BE2C (cell line): ENCODE measurements around the gene ANO2.

ENCODE experiments used
- DNase-seq: peaks from one replicate; pipeline ENCODE4 v3.0.0-alpha.2; 2020
- H3K27me3 ChIP-seq: fragments of 250-450 bp; sonication (Bioruptor Pico); 2 replicates; pipeline ENCODE4 v1.5.1; 2020; ENCODE audit warnings: mild to moderate bottlenecking
- H3K36me3 ChIP-seq: fragments of 250-450 bp; sonication (Bioruptor Pico); 2 replicates; pipeline ENCODE4 v1.5.1; 2020; ENCODE audit warnings: mild to moderate bottlenecking
- H3K4me1 ChIP-seq: fragments of 250-450 bp; sonication (Bioruptor Pico); 2 replicates; pipeline ENCODE4 v1.5.1; 2020
- H3K4me3 ChIP-seq: 2 replicates; pipeline ENCODE4 v1.5.1; 2011; ENCODE audit warnings: low read depth, low read length
- H3K9me3 ChIP-seq: fragments of 250-450 bp; sonication (Bioruptor Pico); 2 replicates; pipeline ENCODE4 v1.5.1; 2020
- CTCF ChIP-seq: IDR thresholded peaks from 2 replicates; pipeline ENCODE4 v1.5.1; 2012; ENCODE audit warnings: mild to moderate bottlenecking, low read depth, low read length

ANO2 gene

GRCh38 chr12:5720381-5721005 lies 224.6 kb downstream of the ANO2 start:
- TF ChIP-seq CTCF = no peak
- H3K4me3 ChIP-seq = no peak overlapping the region

DNA sequence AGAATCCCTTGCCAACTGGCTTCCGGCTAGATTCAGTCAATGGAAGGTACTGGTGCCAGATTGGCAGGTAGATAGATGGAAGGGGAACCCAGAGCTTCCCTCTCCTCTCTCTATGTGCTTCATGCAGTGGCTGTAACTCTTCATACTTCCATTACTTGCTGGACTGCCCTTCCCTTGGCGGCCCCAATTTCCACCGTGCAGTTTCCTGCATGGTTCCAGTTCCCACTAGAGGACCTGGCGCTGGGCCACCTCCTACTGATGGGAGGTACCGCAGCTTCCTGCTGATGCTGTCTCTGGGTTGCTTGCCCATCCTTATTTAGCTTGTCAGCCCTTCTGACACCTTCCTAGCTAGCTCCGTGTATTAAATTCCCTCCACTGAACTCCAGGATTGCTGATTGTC lies 226.4 kb downstream of the ANO2 start:
- DNase-seq = no peak
- TF ChIP-seq CTCF = no peak
- H3K4me1 ChIP-seq = no peaks in the 10 kb centered on the region; the same call in 1 of the 2 replicates

More at GRCh38 chr12:5720381-5721005, 224.6 kb downstream of the ANO2 start:
- peaks cover 24% of the 10 kb centered on the region for H3K27me3 ChIP-seq
- no peak for DNase-seq
- no peaks in the 10 kb centered on the region for H3K9me3 ChIP-seq
- H3K36me3 ChIP-seq = no peaks in the 10 kb centered on the region
- no peaks in the 10 kb centered on the region for H3K4me1 ChIP-seq

DNA sequence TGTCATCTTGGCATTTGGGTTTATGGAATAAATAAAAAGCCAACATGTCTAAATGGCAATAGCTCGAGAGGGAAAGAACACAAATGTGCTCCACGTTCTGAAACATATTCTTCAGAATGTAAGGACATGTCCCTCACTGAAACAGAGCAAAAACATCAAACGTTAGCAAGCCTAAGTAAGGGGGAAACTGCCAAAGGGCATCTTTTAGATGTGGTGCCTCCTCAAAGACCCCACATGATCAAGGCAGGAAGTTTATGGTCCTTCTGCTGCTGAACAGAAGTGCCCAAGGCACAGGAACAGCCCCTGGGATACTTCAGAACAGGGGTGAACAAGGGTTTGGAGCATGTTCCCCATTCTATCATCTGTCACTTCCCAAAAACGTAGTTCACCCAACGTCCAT lies 227.0 kb downstream of the ANO2 start:
- no peak for TF ChIP-seq CTCF
- Histone ChIP-seq H3K4me3 (no peak overlapping the region), H3K27me3 (peaks cover 22% of the 10 kb centered on the region), H3K36me3 (no peaks in the 10 kb centered on the region), H3K9me3 (no peaks in the 10 kb centered on the region), H3K4me1 (no peaks in the 10 kb centered on the region; the same call in 1 of the 2 replicates)
- DNase-seq = no peak

More for the DNA sequence above, 226.4 kb downstream of the ANO2 start:
- Histone ChIP-seq H3K36me3 (no peaks in the 10 kb centered on the region), H3K9me3 (no peaks in the 10 kb centered on the region), H3K27me3 (peaks cover 24% of the 10 kb centered on the region), H3K4me3 (no peak overlapping the region)

DNA sequence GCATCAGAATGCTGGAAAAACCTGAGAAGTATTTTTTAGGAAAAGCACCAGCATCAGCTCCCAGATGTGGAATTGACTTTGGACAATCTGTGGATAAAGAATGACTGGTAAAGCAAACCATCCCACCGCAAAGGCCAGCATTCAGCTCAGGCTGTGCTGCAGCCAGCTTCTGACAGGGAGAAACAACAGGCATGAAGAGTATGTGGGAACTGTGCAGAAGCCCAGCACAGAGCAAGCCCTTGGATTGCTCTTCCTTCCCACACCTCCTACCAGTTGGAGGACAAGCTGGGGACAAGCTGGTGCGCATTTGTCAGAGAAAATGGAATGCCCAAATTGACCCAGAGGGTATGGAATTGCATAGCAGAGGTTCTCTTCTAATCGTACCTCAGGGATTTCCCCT lies 228.1 kb downstream of the ANO2 start:
- DNase-seq = no peak
- TF ChIP-seq CTCF = no peak
- no peak overlapping the region for H3K4me3 ChIP-seq
- no peaks in the 10 kb centered on the region for H3K9me3 ChIP-seq
- no peaks in the 10 kb centered on the region for H3K36me3 ChIP-seq
- H3K27me3 ChIP-seq = peaks cover 14% of the 10 kb centered on the region
- H3K4me1 ChIP-seq = no peaks in the 10 kb centered on the region; the same call in 1 of the 2 replicates

DNA sequence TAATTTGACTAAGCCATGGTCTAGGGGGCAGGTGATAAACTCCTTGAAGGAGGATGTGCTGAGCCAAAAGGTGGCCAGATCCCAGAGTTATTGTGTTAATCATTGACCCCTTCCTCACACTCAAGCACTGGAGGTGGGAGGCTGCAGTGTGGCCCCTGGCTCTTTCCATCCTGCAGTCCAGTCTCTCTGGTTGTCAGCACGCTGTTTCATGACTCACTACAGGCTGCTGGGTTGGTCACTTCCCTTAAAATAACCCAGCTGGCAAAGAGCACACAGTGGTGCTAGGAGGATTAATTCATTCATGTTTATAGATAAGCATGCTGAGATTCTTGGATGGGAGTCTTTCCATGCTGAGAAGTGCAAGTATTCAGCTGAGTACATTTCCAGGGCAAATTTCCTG lies 228.9 kb downstream of the ANO2 start:
- no peak for TF ChIP-seq CTCF
- H3K9me3 ChIP-seq = no peaks in the 10 kb centered on the region

DNA sequence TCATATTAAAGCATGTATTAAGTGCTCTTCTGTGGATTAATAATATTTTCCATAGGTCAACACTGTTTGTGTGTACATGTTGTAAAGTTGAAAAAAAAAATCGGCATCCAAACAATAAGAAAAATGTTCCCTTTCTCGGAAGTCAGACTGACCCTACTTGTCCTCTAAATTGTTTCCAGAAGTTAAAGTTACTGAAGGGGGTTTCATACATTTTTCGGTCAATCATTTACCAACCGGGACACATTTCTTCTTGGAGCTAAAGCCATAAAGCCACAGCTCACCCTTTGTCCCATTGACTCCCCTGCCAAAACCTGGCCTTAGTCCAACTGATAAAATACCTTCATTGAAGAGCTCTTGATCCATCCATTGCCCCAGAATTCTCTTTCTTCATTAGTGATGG lies 230.0 kb downstream of the ANO2 start:
- Histone ChIP-seq H3K4me3 (no peak overlapping the region), H3K27me3 (peaks cover 8% of the 10 kb centered on the region; the same call in 1 of the 2 replicates), H3K36me3 (no peaks in the 10 kb centered on the region), H3K9me3 (no peaks in the 10 kb centered on the region), H3K4me1 (no peaks in the 10 kb centered on the region; the same call in 1 of the 2 replicates)
- TF ChIP-seq CTCF = no peak
- no peak for DNase-seq

More for the DNA sequence above, 228.9 kb downstream of the ANO2 start:
- H3K4me1 ChIP-seq = no peaks in the 10 kb centered on the region; the same call in 1 of the 2 replicates
- DNase-seq = no peak
- H3K36me3 ChIP-seq = no peaks in the 10 kb centered on the region
- H3K27me3 ChIP-seq = peaks cover 8% of the 10 kb centered on the region; the same call in 1 of the 2 replicates
- no peak overlapping the region for H3K4me3 ChIP-seq
